ENCODE data around the gene SHE. TPM values are rescaled to one million over a fixed set of nuclear protein-coding genes. Genes with fewer than 3 reads are reported as not detected.

SHE gene
- total RNA-seq (2022; extraction: Qiagen RNA extraction; ENCODE audit: low read depth), result 0.02 to 0.07 TPM (median 0.03 TPM) in 5 replicates

DNA sequence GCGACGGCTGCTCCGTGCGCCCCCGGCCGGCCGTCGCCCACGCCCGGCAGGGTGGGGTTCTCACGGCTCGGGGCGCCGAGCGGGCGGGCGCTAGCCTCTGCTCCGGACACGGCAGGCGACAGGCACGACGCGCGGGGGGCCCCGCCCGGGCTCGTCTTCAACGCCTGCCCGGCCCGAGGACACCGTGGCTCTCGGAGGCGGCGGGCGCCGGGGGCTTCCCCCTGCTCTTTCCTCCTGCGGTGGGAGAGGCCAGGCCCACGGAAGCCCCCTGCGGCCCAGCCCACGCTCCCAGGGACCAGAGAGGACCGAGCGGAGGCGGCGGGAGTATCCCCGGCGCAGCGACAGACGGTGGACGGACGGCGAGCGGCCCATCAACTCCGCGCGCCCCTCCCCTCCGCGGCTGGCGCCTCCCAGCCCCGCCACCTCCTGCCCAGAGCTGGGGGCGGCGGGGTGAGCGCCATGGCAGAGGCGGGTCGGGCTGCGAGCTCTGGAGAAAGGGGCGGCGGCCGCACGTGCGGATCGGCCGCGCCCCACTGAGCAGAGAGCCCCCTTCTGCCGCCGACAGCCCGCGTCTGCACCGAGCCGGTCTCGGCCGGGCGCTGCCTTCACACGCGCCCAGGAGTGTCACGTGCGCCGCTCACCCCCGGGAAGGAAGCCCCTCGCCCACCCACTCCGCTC lies at the start of gene SHE, which contains the start of gene TDRD10:
Gene SHE, minus strand, starts transcription at position 347 of the 678 bp plus-strand sequence. CDS start 386 bp downstream, outside the sequence.
Gene TDRD10, plus strand, starts transcription at position 154 of the 678 bp plus-strand sequence. CDS start 4,685 bp downstream, outside the sequence.

Other genes starting within 250 kb of the SHE start
- gene HAX1, start 229.8 kb downstream of the SHE start, total RNA-seq (2022; extraction: Qiagen RNA extraction; ENCODE audit: low read depth), result 95.2 to 114 TPM (median 101 TPM) in 5 replicates
- not detected in 5 replicates for gene AQP10, start 181.3 kb downstream of the SHE start, total RNA-seq (2022; extraction: Qiagen RNA extraction; ENCODE audit: low read depth)
- 22.0 to 38.9 TPM (median 31.0 TPM) in 5 replicates for gene ATP8B2, start 176.9 kb downstream of the SHE start, total RNA-seq (2022; extraction: Qiagen RNA extraction; ENCODE audit: low read depth)
- 10.1 to 13.8 TPM (median 11.3 TPM) in 5 replicates for gene IL6R, start 97.1 kb downstream of the SHE start, total RNA-seq (2022; extraction: Qiagen RNA extraction; ENCODE audit: low read depth)
- gene TDRD10, start 193 bp downstream of the SHE start, total RNA-seq (2022; extraction: Qiagen RNA extraction; ENCODE audit: low read depth), result 0.07 TPM in 1 of 5 replicates, not detected in the others
- gene UBE2Q1, start 56.2 kb upstream of the SHE start, total RNA-seq (2022; extraction: Qiagen RNA extraction; ENCODE audit: low read depth), result 57.3 to 68.4 TPM (median 63.4 TPM) in 5 replicates
- 0.34 to 0.58 TPM (median 0.38 TPM) in 5 replicates for gene CHRNB2, start 65.4 kb upstream of the SHE start, total RNA-seq (2022; extraction: Qiagen RNA extraction; ENCODE audit: low read depth)
- 69.1 to 84.1 TPM (median 78.8 TPM) in 5 replicates for gene ADAR, start 105.8 kb upstream of the SHE start, total RNA-seq (2022; extraction: Qiagen RNA extraction; ENCODE audit: low read depth)

Measured in A549 treated with CpdA at 1 μM for 4 hours (cell line).